Measurements from ENCODE around the gene TNNI3. TPM values are rescaled to one million over a fixed set of nuclear protein-coding genes. Genes with fewer than 3 reads are reported as not detected.

The TNNI3 gene
- total RNA-seq, 3 donors from 2014 or later: not detected

DNA sequence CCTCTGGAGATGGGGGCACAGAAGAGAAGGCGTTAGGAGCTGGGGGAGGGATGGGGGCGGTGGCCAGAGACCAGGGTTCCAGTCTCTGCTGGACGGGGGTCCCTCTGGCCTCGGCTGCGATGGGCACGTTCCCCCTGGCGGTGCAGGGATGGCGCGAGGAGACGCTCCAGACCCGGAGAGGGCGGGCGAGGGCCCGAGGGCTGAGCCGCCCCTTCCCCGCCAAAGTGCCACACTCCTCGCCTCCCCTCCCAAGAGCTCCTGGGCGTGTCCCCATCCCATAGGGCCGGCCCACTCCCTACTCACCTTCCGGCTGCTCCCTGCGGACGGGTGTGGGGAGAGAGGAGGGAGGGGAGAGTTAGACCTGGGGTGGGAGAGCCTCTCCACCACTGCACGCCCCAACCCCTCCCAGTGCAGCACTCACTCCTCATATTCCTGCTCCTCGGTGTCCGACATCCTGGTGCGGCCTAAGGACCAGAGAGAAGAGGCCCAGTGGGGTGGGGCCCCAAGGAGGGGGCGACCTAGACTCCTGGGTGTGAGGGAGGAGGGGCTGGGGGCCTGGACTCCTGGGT, 10.7 kb downstream of the TNNI3 start:
- no peak for ATAC-seq
- no peak for DNase-seq
- Mint-ChIP-seq H3K27me3 (ENCODE audit: low read depth) (peaks cover 57% of the 10 kb centered on the region), H3K4me3 (no peak overlapping the region), H3K9me3 (peaks cover 5% of the 10 kb centered on the region), H3K36me3 (ENCODE audit: insufficient read depth) (no peaks in the 10 kb centered on the region), H3K4me1 (ENCODE audit: low read depth) (peaks cover 1% of the 10 kb centered on the region)

DNA sequence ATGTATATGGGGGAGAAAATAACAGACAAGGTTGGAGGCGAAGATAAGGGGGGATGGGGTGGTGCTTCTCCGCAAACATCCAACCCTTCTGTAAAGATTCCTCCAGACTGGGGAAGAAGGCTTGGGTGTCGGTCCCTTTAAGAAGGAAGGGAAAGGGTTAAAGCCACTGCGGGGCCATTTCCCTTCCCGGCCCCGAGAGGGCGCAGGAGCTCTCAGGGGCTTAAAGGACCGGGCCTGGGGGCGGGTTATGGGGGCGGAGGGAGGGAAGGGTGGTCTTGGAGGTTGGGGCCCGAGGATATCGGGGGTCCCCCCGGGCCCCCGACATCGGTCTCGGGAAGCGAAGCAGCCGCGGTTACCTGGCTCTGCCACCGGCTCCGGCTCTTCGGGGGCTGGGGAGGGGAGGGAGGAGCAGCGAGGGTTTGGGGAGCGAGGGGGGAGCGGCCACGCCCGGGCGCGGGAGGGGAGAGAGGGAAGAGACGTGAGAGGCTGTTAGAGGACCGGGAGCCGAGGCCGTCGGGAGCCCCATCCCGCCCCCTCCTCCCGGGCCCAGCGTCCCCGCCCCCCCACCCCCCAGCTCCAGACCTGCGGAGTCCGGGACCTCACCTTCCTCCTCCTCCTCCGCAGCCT, 11.3 kb downstream of the TNNI3 start:
- H3K4me3 Mint-ChIP-seq: no peak overlapping the region
- ATAC-seq: no peak
- DNase-seq: no peak
- no peaks in the 10 kb centered on the region for H3K4me1 Mint-ChIP-seq (ENCODE audit: low read depth)
- no peaks in the 10 kb centered on the region for H3K36me3 Mint-ChIP-seq (ENCODE audit: insufficient read depth)
- no peaks in the 10 kb centered on the region for H3K9me3 Mint-ChIP-seq
- H3K27me3 Mint-ChIP-seq (ENCODE audit: low read depth): peaks cover 63% of the 10 kb centered on the region

DNA sequence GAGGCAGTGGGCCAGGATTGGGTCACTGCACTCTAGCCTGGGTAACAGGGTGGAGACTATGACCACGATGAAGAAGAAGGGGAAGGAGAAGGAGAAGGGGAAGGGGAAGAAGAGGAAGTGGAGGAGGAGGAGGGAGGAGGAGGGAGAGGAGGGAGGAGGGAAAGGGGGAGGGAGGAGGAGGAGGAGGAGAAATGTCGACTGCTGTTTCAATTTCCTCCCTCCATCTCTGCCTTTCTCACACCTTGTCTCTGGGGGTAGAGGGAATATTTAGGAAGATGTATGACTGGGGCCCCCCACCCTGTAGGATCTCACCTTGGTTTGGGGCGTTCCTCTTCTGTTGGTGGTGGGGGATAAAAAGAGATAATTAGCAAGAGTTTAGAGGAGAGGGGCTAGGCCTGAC, 12.3 kb downstream of the TNNI3 start:
- DNase-seq (no peak), ATAC-seq (no peak)
- H3K27me3 Mint-ChIP-seq (ENCODE audit: low read depth): peaks cover 64% of the 10 kb centered on the region
- H3K36me3 Mint-ChIP-seq (ENCODE audit: insufficient read depth): no peaks in the 10 kb centered on the region
- no peaks in the 10 kb centered on the region for H3K4me1 Mint-ChIP-seq (ENCODE audit: low read depth)
- H3K9me3 Mint-ChIP-seq: no peaks in the 10 kb centered on the region
- H3K4me3 Mint-ChIP-seq: no peak overlapping the region

DNA sequence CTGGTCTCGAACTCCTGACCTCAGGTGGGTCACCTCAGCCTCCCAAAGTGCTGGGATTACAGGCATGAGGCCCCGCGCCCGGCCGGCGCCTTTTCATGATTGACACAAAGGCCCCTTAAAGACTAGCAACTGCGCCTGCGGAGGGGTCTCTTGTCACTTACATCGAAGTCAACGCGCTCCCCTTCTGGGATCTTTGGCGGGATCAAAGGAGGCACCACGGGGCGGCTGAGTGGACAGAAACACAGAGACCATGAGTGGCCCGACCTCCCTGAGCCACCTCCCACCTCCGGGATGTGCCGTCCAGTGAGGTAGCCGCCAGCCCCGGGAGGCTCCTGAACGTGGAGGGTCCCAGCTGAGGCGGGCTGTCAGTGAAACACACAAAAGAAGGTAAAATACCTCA, 15.8 kb downstream of the TNNI3 start:
- H3K27me3 Mint-ChIP-seq (ENCODE audit: low read depth): peaks cover 68% of the 10 kb centered on the region
- DNase-seq: no peak
- no peak for ATAC-seq
- no peaks in the 10 kb centered on the region for H3K36me3 Mint-ChIP-seq (ENCODE audit: insufficient read depth)
- peak overlapping the region; percentile 6 for H3K4me3 Mint-ChIP-seq
- no peaks in the 10 kb centered on the region for H3K4me1 Mint-ChIP-seq (ENCODE audit: low read depth)
- no peaks in the 10 kb centered on the region for H3K9me3 Mint-ChIP-seq

DNA sequence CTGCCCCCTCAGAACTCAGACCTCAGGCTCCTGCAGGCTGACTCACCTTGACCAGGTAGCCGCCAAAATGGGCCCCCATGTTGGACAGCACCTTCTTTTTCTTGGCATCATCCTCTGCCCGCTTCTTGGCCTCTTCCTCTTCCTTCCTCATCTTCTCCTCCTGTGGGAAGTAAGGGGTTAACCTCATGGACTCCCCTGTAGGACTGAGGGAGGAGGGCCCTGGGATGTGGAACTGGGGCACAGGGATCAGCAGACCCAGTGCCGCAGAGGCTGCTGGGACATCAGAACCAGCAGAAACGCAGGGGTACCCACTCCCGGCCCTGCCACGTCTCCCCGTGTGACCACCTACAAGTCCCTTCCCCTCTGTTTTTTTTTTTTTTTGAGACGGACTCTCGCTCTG, 19.6 kb downstream of the TNNI3 start:
- Mint-ChIP-seq H3K9me3 (no peaks in the 10 kb centered on the region), H3K27me3 (ENCODE audit: low read depth) (peaks cover 58% of the 10 kb centered on the region)

DNA sequence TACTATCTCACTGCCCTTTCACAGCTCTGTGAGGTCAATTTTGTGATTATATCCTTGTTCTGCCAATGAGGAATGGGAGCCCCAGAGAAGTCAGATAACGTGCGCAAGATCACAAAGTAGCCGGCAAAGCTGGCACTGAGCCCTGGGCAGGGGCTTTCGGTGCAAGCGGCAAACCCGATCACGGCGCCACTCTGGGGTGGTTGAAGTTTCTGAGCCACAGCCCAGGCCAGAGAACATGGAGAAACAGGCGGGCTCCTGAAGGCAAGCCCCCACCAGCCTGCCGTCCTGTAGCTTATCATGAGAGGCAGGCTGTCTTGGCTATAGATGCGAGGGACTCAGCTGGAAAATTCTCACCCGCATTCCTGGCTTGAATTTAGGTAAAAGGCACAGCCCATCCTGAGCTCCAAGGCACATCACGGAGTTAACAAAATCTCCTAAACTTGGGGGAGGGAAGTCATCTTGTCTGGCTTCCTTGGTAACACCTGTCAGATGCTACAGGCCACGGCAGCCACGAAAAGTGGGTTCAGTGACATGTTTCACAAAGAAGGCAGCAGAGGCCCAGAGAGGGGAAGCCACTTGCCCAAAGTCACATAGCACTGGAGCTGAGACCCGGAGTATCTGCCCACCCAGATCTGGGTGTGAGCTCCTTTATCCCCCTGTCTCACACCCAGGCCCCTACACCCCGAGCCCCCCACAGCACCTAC, 21.0 kb downstream of the TNNI3 start:
- Mint-ChIP-seq H3K27me3 (ENCODE audit: low read depth) (peaks cover 59% of the 10 kb centered on the region), H3K9me3 (no peaks in the 10 kb centered on the region), H3K4me3 (no peak overlapping the region), H3K4me1 (ENCODE audit: low read depth) (no peaks in the 10 kb centered on the region), H3K36me3 (ENCODE audit: insufficient read depth) (no peaks in the 10 kb centered on the region)
- DNase-seq (no peak), ATAC-seq (no peak)

More for the DNA sequence above, 19.6 kb downstream of the TNNI3 start:
- Mint-ChIP-seq H3K4me1 (ENCODE audit: low read depth) (no peaks in the 10 kb centered on the region), H3K36me3 (ENCODE audit: insufficient read depth) (no peaks in the 10 kb centered on the region), H3K4me3 (no peak overlapping the region)
- no peak for ATAC-seq
- no peak for DNase-seq

DNA sequence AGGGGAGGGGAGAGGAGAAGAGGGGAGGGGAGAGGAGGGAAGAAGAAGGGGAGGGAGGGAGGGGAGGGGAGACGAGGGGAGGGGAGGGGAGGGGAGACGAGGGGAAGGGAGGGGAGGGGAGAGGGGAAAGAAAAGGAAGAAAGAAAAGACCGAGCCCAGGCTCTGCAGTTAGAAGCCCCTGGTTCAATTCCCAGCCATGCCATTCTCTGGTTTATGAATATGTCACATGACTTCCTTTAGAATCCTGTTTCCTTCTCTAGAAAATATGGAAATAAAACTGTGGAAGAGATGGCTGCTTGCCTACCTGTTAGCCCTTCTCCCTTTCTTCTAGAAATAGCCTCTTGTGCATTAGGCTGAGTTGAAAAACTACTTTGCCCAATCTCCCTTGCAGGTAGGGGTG, 22.8 kb downstream of the TNNI3 start:
- Mint-ChIP-seq H3K27me3 (ENCODE audit: low read depth) (peaks cover 60% of the 10 kb centered on the region), H3K4me1 (ENCODE audit: low read depth) (no peaks in the 10 kb centered on the region), H3K36me3 (ENCODE audit: insufficient read depth) (no peaks in the 10 kb centered on the region), H3K9me3 (no peaks in the 10 kb centered on the region), H3K4me3 (no peak overlapping the region)
- DNase-seq (no peak), ATAC-seq (no peak)

DNA sequence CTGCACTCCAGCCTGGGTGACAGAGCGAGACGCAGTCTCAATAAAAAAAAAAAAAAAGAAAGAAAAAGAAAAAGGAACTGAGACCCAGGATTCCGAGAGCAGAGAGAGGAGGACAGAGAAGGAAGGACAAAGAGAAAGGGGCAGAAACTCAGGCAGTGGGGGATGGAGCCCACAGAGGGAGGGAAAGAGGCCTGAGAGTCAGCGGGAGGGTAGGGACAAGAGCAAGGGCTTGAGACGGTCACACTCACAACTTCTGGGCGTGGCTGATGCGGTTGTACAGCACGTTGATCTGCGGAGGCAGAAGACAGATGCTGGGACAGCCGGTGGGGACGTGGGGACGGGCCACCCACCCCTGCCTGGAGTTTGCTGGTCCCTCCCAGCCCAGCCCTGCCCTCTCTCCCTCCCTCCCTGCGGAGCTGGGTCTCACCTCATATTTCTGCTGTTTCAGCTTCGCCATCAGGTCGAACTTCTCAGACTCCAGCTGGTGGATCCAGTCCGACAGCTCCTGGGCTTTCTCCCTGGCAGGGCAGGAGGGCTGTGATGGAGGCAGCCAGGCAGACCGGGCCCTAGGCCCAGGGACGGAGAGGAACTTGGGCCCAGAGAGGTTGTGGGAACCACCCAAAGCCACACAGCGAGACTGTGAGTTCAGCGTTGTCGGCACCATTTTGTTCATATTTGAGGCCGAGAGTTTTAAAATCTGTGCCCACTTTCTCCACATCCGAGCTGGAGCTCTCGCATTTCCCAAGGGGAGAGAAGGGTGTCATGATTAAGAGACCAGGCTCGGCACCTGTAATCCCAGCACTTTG, 23.7 kb downstream of the TNNI3 start:
- H3K27me3 Mint-ChIP-seq (ENCODE audit: low read depth): peaks cover 61% of the 10 kb centered on the region
- DNase-seq (no peak), ATAC-seq (no peak)
- no peaks in the 10 kb centered on the region for H3K4me1 Mint-ChIP-seq (ENCODE audit: low read depth)
- no peaks in the 10 kb centered on the region for H3K36me3 Mint-ChIP-seq (ENCODE audit: insufficient read depth)
- H3K4me3 Mint-ChIP-seq: no peak overlapping the region
- H3K9me3 Mint-ChIP-seq: no peaks in the 10 kb centered on the region

DNA sequence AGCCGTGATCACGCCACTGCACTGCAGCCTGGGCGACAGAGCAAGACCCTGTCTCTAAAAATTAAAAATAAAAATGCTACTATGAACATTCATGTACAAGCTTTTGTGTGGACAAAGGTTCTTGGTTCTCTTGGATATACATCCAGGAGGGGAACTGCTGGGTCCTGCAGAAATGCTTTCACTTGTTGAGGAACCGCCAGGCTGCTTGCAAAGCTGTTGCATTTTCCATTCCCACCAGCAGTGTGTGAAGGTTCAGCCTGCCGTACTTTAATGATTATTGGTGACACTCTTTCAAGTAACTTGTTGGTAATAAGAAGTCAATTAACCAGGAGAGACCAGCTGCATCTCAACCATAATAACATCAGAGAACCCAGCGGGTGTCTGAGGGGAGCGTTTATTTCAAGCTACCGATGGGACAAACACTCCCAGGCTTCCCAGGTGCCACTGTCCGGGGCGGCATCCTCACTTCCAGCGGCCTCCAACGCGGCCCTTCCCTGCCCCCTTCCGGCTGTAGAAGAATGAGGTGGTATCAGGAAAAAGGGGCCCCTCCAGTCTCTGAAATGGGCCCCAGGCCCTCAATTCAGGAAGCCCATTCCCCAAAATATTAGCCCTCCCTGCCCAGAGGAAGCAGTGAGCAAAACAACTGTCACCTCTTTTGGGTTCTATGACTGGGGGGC, 24.9 kb downstream of the TNNI3 start:
- H3K4me1 Mint-ChIP-seq (ENCODE audit: low read depth): no peaks in the 10 kb centered on the region
- no peaks in the 10 kb centered on the region for H3K36me3 Mint-ChIP-seq (ENCODE audit: insufficient read depth)
- DNase-seq: no peak
- H3K9me3 Mint-ChIP-seq: no peaks in the 10 kb centered on the region
- H3K4me3 Mint-ChIP-seq: no peak overlapping the region
- ATAC-seq: no peak
- peaks cover 55% of the 10 kb centered on the region for H3K27me3 Mint-ChIP-seq (ENCODE audit: low read depth)

DNA sequence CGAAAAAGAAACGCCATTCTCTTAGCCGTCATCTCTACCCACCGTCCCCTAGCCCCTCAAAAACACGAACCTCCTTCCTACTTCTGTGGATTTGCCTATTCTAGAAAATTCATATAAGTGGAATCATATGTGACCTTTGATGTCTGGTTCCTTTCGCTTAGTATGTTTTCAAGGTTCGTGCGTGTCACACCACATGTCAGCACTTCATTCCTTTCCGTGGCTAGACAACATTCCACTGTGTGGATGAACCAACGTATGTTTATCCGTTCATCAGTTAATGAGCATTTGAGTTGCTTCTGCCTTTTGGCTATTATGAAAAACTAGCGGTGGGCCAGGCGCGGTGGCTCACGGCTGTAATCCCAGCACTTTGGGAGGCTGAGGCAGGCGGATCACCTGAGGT, 26.1 kb downstream of the TNNI3 start:
- Mint-ChIP-seq H3K4me3 (no peak overlapping the region), H3K36me3 (ENCODE audit: insufficient read depth) (no peaks in the 10 kb centered on the region), H3K27me3 (ENCODE audit: low read depth) (peaks cover 57% of the 10 kb centered on the region), H3K4me1 (ENCODE audit: low read depth) (no peaks in the 10 kb centered on the region), H3K9me3 (no peaks in the 10 kb centered on the region)
- no peak for ATAC-seq
- no peak for DNase-seq

DNA sequence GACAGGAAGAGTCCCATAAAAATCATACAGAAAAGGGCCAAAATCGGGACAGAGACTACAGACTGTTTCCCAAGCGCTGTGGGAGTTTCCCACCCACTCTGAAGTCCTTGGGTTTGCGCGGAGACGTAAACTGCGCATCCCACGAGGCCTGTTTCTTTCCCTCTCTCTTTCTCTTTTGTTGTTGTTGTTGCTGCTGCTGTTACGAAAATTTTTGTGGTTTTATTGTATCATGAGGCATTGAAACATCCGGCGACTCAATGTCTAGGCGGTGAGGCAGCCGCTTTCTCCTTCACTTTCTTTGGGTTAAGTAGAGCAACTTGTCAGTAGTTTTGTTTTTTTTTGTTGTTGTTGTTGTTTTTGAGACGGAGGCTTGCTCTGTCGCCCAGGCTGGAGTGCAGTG, 38.5 kb downstream of the TNNI3 start:
- Mint-ChIP-seq H3K27me3 (ENCODE audit: low read depth) (peaks cover 14% of the 10 kb centered on the region), H3K36me3 (ENCODE audit: insufficient read depth) (no peaks in the 10 kb centered on the region), H3K4me1 (ENCODE audit: low read depth) (peaks cover 29% of the 10 kb centered on the region), H3K9me3 (no peaks in the 10 kb centered on the region), H3K4me3 (peak overlapping the region; percentile 96)
- DNase-seq: no peak
- no peak for ATAC-seq

DNA sequence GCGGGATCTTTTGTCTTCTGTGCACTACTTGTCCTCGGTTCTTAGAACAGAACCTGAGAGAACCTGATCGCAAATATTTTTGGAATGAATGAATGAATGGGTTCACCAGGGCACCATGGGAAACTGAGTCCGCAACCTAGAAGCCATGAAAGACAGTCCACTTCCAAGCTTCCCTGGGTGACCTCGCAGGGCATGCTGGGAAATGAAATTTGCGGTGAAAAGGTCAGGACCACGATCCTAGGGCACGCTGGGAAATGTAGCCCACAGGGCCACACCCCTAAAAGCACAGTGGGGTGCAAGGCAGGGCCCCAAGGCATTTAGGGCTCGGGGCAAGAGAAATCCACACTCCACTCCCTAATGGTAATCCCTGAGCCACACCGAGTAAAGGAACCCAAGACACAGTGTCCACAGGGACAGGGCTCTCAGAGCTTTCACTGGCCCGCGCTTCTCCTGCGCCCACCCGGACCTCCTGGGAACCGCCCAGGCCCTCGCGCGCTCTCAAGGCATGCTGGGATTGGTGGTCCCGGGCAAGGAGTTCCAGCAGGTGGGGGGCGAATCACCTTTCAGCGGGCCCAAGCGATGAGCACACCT, 39.0 kb downstream of the TNNI3 start:
- Mint-ChIP-seq H3K27me3 (ENCODE audit: low read depth) (peaks cover 9% of the 10 kb centered on the region), H3K36me3 (ENCODE audit: insufficient read depth) (no peaks in the 10 kb centered on the region), H3K4me1 (ENCODE audit: low read depth) (peaks cover 29% of the 10 kb centered on the region), H3K9me3 (no peaks in the 10 kb centered on the region), H3K4me3 (peak overlapping the region; percentile 96)
- ATAC-seq (no peak), DNase-seq (no peak)

DNA sequence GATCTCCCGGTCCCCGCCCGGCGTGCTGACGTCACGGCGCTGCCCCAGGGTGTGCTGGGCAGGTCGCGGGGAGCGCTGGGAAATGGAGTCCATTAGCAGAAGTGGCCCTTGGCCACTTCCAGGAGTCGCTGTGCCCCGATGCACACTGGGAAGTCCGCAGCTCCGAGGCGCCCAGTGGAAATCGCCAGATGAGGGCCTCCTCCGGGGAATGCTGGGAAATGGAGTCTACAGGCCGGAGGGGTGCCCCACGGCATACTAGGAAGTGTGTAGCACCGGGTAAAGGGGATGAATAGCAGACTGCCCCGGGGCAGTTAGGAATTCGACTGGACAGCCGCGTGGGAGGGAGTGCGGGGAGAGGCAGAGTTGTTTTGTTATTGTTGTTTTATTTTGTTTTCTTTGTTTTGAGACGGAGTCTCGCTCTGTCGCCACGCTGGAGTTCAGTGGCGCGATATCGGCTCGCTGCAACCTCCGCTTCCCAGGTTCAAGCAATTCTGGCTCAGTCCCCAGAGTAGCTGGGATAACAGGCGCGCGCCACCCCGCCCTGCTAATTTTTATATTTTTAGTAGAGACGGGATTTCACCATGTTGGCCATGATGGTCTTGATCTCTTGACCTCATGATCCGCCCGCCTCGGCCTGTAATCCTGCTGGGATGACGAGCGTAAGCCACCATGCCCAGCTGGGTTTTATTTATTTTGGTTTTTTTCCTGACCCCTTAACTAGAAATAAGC, 39.7 kb downstream of the TNNI3 start:
- ATAC-seq (peak; percentile 96), DNase-seq (peak; percentile 97)
- Mint-ChIP-seq H3K4me1 (ENCODE audit: low read depth) (peaks cover 29% of the 10 kb centered on the region), H3K9me3 (no peaks in the 10 kb centered on the region), H3K36me3 (ENCODE audit: insufficient read depth) (no peaks in the 10 kb centered on the region), H3K4me3 (peak overlapping the region; percentile 96), H3K27me3 (ENCODE audit: low read depth) (peaks cover 3% of the 10 kb centered on the region)

Measured in activated T-cell treated with anti-CD3 and anti-CD28 coated beads, Interleukin-2, amount 50 U/mL, for 4 hours (primary cell).